Stimulated activated CD4-positive, alpha-beta T cell treated with anti-CD3 and anti-CD28 coated beads, Interleukin-4, amount 100 ng/mL, for 1 hour (primary cell): ENCODE data around the gene LYSET.
"Not testable (repeated sequence)": the region's sequence is repeated elsewhere in the genome, so short reads cannot be mapped to it uniquely, and the experiment has no call there.

Experiments used
- DNase-seq: peaks from one replicate; pipeline ENCODE4 v3.0.0-alpha.2; 2020

Gene LYSET

GRCh38 chr14:93230539-93230938 lies 45.4 kb downstream of the LYSET start:
- no peak for DNase-seq

- no peak for DNase-seq
Measured at GRCh38 chr14:93231129-93231979, 46.2 kb downstream of the LYSET start.

GRCh38 chr14:93232159-93232558 lies 47.0 kb downstream of the LYSET start:
- DNase-seq = no peak

- DNase-seq = not testable (repeated sequence)
Measured at GRCh38 chr14:93233078-93233477, 48.0 kb downstream of the LYSET start.

- no peak for DNase-seq
Measured at GRCh38 chr14:93234798-93235197, 49.7 kb downstream of the LYSET start.
